HepG2 (cell line): ENCODE data around the gene MIDN. TPM values are rescaled to one million over a fixed set of nuclear protein-coding genes. Genes with fewer than 3 reads are reported as not detected.

Experiments used
- DR1 ChIP-seq: sonication (generic); formaldehyde crosslinking; IDR thresholded peaks from 2 replicates; pipeline ENCODE4 v1.8.0; 2021; ENCODE audit warnings: mild to moderate bottlenecking, missing genetic modification reagents, inconsistent platforms
- GABPB1 ChIP-seq: IDR thresholded peaks from 2 replicates; pipeline ENCODE4 v1.6.1; 2016; ENCODE audit warnings: mild to moderate bottlenecking, missing genetic modification reagents, moderate library complexity, missing compliant biosample characterization
- HNF4A ChIP-seq: sonication (generic); formaldehyde crosslinking; IDR thresholded peaks from 2 replicates; pipeline ENCODE4 v1.4.0; 2020; ENCODE audit warnings: missing genetic modification reagents
- REXO4 ChIP-seq: sonication (generic); formaldehyde crosslinking; IDR thresholded peaks from 2 replicates; pipeline ENCODE4 v1.8.0; 2022; ENCODE audit warnings: missing genetic modification reagents, mild to moderate bottlenecking, borderline replicate concordance
- SNAI1 ChIP-seq: sonication (generic); formaldehyde crosslinking; IDR thresholded peaks from 2 replicates; pipeline ENCODE4 v1.5.0; 2020; ENCODE audit warnings: mild to moderate bottlenecking, missing genetic modification reagents, borderline replicate concordance
- SNRNP70 ChIP-seq: fragments of 200-400 bp; formaldehyde crosslinking; IDR thresholded peaks from 2 replicates; pipeline ENCODE4 v1.6.1; 2017; ENCODE audit warnings: mild to moderate bottlenecking, low read depth, low read length, moderate library complexity
- ZNF232 ChIP-seq: sonication (generic); formaldehyde crosslinking; IDR thresholded peaks from 2 replicates; pipeline ENCODE4 v1.4.0; 2020; ENCODE audit warnings: missing genetic modification reagents, borderline replicate concordance
- ZNF383 ChIP-seq: sonication (generic); formaldehyde crosslinking; IDR thresholded peaks from 2 replicates; pipeline ENCODE4 v1.4.0; 2020; ENCODE audit warnings: missing genetic modification reagents, mild to moderate bottlenecking, borderline replicate concordance
- ZNF563 ChIP-seq: sonication (generic); formaldehyde crosslinking; IDR thresholded peaks from 2 replicates; pipeline ENCODE4 v1.8.0; 2022; ENCODE audit warnings: mild to moderate bottlenecking, moderate library complexity, missing genetic modification reagents
- ZNF570 ChIP-seq: sonication (generic); formaldehyde crosslinking; IDR thresholded peaks from 2 replicates; pipeline ENCODE4 v1.4.0; 2020; ENCODE audit warnings: mild to moderate bottlenecking, missing genetic modification reagents, borderline replicate concordance
- ZNF713 ChIP-seq: sonication (generic); formaldehyde crosslinking; IDR thresholded peaks from 2 replicates; pipeline ENCODE4 v1.4.0; 2020; ENCODE audit warnings: mild to moderate bottlenecking, missing genetic modification reagents
- polyA plus RNA-seq, 8 experiments: library from polyadenylated mRNA; depleted of rRNA in 3 of 8; stranded (reverse) in 7 of 8; unstranded in 1 of 8; fragments of >200 nt; fragmentation: Illumina TruSeq in 4 of 8; extraction: Trizol in 4 of 8; gene quantifications; 2 replicates each; pipeline versions ENCODE4 v1.2.1 to v1.2.3, GENCODE V29; 2011 to 2016; ENCODE audit warnings: low read depth in 4 of 8, missing spikeins in 1 of 8, mixed read lengths in 1 of 8; ENCODE audit not compliant: insufficient read depth in 1 of 8
- total RNA-seq, 5 experiments: library from RNA; depleted of rRNA; stranded (reverse); fragments of >200 nt; fragmentation: Illumina TruSeq; extraction: Trizol; gene quantifications; 2 replicates each; pipeline ENCODE4 v1.2.3, GENCODE V29; 2016; ENCODE audit warnings: low read depth in 1 of 5
- TF ChIP-seq, protein P1 (sequence below): sonication (generic); formaldehyde crosslinking; IDR thresholded peaks from 2 replicates; pipeline ENCODE4 v1.4.0; 2020; ENCODE audit warnings: missing genetic modification reagents, mild to moderate bottlenecking, borderline replicate concordance
- TF ChIP-seq, protein P2 (sequence below): sonication (generic); formaldehyde crosslinking; IDR thresholded peaks from 2 replicates; pipeline ENCODE4 v1.8.0; 2022; ENCODE audit warnings: low read depth, missing genetic modification reagents
- TF ChIP-seq, protein P3 (sequence below): sonication (generic); formaldehyde crosslinking; conservative IDR thresholded peaks from 2 replicates; pipeline ENCODE4 v1.8.1; 2023; ENCODE audit warnings: missing genetic modification reagents
- TF ChIP-seq, protein P4 (sequence below): sonication (generic); formaldehyde crosslinking; IDR thresholded peaks from 2 replicates; pipeline ENCODE4 v1.8.0; 2022; ENCODE audit warnings: missing genetic modification reagents, mild to moderate bottlenecking, borderline replicate concordance
- TF ChIP-seq, protein P5 (sequence below): sonication (generic); formaldehyde crosslinking; IDR thresholded peaks from 2 replicates; pipeline ENCODE4 v1.4.0; 2020; ENCODE audit warnings: low read depth, missing genetic modification reagents

Gene MIDN
- total and polyA plus RNA-seq, 2 of the 13 experiments (the other 11 are each of a cell fraction or from before 2014, with no cell fraction given): 8.4 to 18.0 TPM

DNA sequence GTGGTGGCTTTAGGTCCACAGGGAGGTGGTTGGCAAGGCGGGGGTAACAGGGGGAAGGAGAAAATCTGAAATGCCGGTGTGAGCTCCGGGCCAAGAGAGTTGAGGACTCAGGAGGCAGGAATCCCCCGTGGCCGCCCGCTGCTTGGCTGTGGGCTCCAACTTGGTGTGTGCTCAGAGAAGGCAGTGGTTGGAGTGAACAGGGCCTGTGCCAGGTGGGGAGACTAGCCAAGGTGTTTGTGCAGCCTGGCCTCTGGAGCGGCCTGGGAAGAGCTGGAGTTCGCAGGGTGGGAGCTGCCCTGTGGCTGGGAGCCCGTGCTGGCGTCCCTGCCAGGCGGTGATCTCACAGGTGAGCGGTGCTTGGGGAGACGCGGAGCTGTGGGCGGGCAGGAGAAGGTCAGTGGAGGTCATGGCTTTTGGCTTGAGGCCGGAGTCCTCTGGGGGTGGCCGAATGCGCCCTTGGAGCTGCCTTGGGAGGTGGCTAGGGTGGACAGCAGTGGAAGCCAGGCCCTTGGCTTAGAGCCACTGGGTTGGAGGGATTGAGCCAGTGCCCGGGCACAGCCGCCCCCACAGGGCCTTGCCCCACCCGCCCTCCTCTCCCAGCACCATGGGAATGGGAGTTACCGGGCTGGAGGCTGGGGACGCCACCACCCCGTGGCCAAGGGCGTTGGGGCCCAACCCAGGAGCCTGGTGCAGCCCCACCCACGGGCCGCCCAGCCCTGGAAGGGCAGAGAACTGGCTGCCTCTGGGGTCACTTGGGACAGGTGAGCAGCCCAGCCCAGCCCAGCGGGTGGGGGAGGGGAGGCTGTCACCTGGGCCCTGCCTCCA, 13.6 kb downstream of the MIDN start (continued):
- TF ChIP-seq, protein P1, sequence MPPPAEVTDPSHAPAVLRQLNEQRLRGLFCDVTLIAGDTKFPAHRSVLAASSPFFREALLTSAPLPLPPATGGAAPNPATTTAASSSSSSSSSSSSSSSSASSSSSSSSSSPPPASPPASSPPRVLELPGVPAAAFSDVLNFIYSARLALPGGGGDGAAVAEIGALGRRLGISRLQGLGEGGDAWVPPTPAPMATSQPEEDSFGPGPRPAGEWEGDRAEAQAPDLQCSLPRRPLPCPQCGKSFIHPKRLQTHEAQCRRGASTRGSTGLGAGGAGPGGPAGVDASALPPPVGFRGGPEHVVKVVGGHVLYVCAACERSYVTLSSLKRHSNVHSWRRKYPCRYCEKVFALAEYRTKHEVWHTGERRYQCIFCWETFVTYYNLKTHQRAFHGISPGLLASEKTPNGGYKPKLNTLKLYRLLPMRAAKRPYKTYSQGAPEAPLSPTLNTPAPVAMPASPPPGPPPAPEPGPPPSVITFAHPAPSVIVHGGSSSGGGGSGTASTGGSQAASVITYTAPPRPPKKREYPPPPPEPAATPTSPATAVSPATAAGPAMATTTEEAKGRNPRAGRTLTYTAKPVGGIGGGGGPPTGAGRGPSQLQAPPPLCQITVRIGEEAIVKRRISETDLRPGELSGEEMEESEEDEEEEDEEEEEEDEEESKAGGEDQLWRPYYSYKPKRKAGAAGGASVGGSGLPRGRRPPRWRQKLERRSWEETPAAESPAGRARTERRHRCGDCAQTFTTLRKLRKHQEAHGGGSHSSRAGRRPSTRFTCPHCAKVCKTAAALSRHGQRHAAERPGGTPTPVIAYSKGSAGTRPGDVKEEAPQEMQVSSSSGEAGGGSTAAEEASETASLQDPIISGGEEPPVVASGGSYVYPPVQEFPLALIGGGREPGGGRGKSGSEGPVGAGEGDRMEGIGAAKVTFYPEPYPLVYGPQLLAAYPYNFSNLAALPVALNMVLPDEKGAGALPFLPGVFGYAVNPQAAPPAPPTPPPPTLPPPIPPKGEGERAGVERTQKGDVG (CRISPR knock-in tag): no peak
- TF ChIP-seq SNAI1 (CRISPR knock-in tag) (no peak), DR1 (CRISPR knock-in tag) (no peak), ZNF383 (CRISPR knock-in tag) (no peak), ZNF570 (CRISPR knock-in tag) (no peak), ZNF713 (no peak), REXO4 (CRISPR knock-in tag) (no peak), ZNF563 (CRISPR knock-in tag) (0 out of 2 replicates have a peak, but pooled peaks have one; percentile 27), SNRNP70 (no peak), HNF4A (CRISPR knock-in tag) (0 out of 2 replicates have a peak, but pooled peaks have one; percentile 43), GABPB1 (CRISPR knock-in tag) (peak; percentile 61; the same call in 1 of the 2 replicates), ZNF232 (CRISPR knock-in tag) (no peak)
- TF ChIP-seq, protein P2, sequence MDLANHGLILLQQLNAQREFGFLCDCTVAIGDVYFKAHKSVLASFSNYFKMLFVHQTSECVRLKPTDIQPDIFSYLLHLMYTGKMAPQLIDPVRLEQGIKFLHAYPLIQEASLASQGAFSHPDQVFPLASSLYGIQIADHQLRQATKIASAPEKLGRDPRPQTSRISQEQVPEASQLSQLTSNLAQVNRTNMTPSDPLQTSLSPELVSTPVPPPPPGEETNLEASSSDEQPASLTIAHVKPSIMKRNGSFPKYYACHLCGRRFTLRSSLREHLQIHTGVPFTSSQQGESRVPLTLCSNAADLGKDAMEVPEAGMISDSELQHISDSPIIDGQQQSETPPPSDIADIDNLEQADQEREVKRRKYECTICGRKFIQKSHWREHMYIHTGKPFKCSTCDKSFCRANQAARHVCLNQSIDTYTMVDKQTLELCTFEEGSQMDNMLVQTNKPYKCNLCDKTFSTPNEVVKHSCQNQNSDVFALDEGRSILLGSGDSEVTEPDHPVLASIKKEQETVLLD (CRISPR knock-in tag): no peak
- TF ChIP-seq, protein P3, sequence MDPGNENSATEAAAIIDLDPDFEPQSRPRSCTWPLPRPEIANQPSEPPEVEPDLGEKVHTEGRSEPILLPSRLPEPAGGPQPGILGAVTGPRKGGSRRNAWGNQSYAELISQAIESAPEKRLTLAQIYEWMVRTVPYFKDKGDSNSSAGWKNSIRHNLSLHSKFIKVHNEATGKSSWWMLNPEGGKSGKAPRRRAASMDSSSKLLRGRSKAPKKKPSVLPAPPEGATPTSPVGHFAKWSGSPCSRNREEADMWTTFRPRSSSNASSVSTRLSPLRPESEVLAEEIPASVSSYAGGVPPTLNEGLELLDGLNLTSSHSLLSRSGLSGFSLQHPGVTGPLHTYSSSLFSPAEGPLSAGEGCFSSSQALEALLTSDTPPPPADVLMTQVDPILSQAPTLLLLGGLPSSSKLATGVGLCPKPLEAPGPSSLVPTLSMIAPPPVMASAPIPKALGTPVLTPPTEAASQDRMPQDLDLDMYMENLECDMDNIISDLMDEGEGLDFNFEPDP (CRISPR knock-in tag): no peak
- TF ChIP-seq, protein P4, sequence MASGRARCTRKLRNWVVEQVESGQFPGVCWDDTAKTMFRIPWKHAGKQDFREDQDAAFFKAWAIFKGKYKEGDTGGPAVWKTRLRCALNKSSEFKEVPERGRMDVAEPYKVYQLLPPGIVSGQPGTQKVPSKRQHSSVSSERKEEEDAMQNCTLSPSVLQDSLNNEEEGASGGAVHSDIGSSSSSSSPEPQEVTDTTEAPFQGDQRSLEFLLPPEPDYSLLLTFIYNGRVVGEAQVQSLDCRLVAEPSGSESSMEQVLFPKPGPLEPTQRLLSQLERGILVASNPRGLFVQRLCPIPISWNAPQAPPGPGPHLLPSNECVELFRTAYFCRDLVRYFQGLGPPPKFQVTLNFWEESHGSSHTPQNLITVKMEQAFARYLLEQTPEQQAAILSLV (CRISPR knock-in tag): no peak
- TF ChIP-seq, protein P5, sequence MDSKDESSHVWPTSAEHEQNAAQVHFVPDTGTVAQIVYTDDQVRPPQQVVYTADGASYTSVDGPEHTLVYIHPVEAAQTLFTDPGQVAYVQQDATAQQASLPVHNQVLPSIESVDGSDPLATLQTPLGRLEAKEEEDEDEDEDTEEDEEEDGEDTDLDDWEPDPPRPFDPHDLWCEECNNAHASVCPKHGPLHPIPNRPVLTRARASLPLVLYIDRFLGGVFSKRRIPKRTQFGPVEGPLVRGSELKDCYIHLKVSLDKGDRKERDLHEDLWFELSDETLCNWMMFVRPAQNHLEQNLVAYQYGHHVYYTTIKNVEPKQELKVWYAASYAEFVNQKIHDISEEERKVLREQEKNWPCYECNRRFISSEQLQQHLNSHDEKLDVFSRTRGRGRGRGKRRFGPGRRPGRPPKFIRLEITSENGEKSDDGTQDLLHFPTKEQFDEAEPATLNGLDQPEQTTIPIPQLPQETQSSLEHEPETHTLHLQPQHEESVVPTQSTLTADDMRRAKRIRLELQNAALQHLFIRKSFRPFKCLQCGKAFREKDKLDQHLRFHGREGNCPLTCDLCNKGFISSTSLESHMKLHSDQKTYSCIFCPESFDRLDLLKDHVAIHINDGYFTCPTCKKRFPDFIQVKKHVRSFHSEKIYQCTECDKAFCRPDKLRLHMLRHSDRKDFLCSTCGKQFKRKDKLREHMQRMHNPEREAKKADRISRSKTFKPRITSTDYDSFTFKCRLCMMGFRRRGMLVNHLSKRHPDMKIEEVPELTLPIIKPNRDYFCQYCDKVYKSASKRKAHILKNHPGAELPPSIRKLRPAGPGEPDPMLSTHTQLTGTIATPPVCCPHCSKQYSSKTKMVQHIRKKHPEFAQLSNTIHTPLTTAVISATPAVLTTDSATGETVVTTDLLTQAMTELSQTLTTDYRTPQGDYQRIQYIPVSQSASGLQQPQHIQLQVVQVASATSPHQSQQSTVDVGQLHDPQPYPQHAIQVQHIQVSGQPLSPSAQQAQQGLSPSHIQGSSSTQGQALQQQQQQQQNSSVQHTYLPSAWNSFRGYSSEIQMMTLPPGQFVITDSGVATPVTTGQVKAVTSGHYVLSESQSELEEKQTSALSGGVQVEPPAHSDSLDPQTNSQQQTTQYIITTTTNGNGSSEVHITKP (CRISPR knock-in tag): 0 out of 2 replicates have a peak, but pooled peaks have one; percentile 14
